Measurements from ENCODE around the gene TSHZ3. TPM values are rescaled to one million over a fixed set of nuclear protein-coding genes. Genes with fewer than 3 reads are reported as not detected.

TSHZ3 gene
- total and polyA plus RNA-seq, 9 of the 15 experiments (the other 6 are each of a cell fraction or from before 2014, with no cell fraction given), result 0.03 to 0.13 (median 0.05) TPM; not detected in 5

GRCh38 chr19:31355665-31356289 lies 6.5 kb upstream of the TSHZ3 start:
- no TSS peak for BruUV-seq (replicated peaks)
- Histone ChIP-seq H3K4me1 (replicated peaks in 1 of 2; ENCODE audit: control insufficient read depth in 2 of 2, insufficient read depth in 2 of 2, low read length in 2 of 2) (peaks cover 0 to 13% of the 10 kb centered on the region in 2 experiments; a peak in 2 of 5 replicates), H3K36me3 (ENCODE audit: control insufficient read depth, insufficient read depth, low read length) (no peaks in the 10 kb centered on the region), H3K9ac (ENCODE audit: insufficient read depth in 1 of 2, low read depth in 2 of 2, low read length in 2 of 2) (no peak overlapping the region), H3K27me3 (ENCODE audit: control insufficient read depth in 2 of 2, insufficient read depth in 2 of 2, low read length in 2 of 2) (peaks cover 24 to 60% of the 10 kb centered on the region in 2 experiments), H3K4me2 (ENCODE audit: insufficient read depth, low read length) (no peak overlapping the region), H3K4me3 (no peak overlapping the region), H3K27ac (ENCODE audit: extremely low read depth, low read depth, low read length) (no peak overlapping the region), H3K79me2 (ENCODE audit: control insufficient read depth, insufficient read depth, low read length) (no peaks in the 10 kb centered on the region), H4K20me1 (replicated peaks; ENCODE audit: control insufficient read depth, insufficient read depth, low read length) (no peaks in the 10 kb centered on the region), H3K9me1 (ENCODE audit: control insufficient read depth, insufficient read depth, low read length) (no peaks in the 10 kb centered on the region), H3K9me3 (replicated peaks; ENCODE audit: control insufficient read depth, insufficient read depth, low read depth, low read length) (no peaks in the 10 kb centered on the region), H2AFZ (ENCODE audit: low read depth, low read length) (no peak overlapping the region)
- DNase-seq (ENCODE audit: extremely low read depth in 1 of 4, low spot score in 3 of 4), result no peak
- ChIA-PET POLR2A (no interaction called here), CTCF (ENCODE audit: low intra/inter-chr PET ratio) (no interaction called here)
- ATAC-seq, result no peak
- in situ Hi-C loops (cut with MboI) (no loop called here), intact Hi-C loops (cut with micrococcal nuclease) (no loop called here)
- WGBS (ENCODE audit: insufficient coverage, low coverage, missing lambda C conversion rate), result 3% methylated on average over 21 of the region's 22 CpGs
- TF ChIP-seq ETV1 (tag; conservative IDR thresholded peaks at IDR 0.05; ENCODE audit: low read depth), result no peak
- no peak for TF ChIP-seq ZNF655 (CRISPR knock-in tag; IDR thresholded peaks at IDR 0.05)
- no peak for TF ChIP-seq KDM2B (CRISPR knock-in tag; IDR thresholded peaks at IDR 0.05)
- TF ChIP-seq PRPF4 (IDR thresholded peaks at IDR 0.05; ENCODE audit: insufficient read depth, low read depth, low read length, poor library complexity, severe bottlenecking), result no peak
- no peak for TF ChIP-seq ESRRA (IDR thresholded peaks at IDR 0.05; ENCODE audit: borderline replicate concordance, low read depth)
- TF ChIP-seq ILK (tag; IDR thresholded peaks at IDR 0.05; ENCODE audit: borderline replicate concordance, low read depth), result no peak
- no peak for TF ChIP-seq MYBL2 (IDR thresholded peaks at IDR 0.05; ENCODE audit: low read depth)
- TF ChIP-seq MYBL2 (CRISPR knock-in tag; IDR thresholded peaks at IDR 0.05; ENCODE audit: borderline replicate concordance), result no peak
- no peak for TF ChIP-seq FOXP1 (CRISPR knock-in tag; IDR thresholded peaks at IDR 0.05)
- no peak for TF ChIP-seq SNAPC5 (CRISPR knock-in tag; IDR thresholded peaks at IDR 0.05)
- no peak for TF ChIP-seq MCM2 (IDR thresholded peaks at IDR 0.05; ENCODE audit: low read depth)
- FAIRE-seq, result no peak

All from K562 (cell line).